ENCODE results near the gene PIK3R1.

The PIK3R1 gene

DNA sequence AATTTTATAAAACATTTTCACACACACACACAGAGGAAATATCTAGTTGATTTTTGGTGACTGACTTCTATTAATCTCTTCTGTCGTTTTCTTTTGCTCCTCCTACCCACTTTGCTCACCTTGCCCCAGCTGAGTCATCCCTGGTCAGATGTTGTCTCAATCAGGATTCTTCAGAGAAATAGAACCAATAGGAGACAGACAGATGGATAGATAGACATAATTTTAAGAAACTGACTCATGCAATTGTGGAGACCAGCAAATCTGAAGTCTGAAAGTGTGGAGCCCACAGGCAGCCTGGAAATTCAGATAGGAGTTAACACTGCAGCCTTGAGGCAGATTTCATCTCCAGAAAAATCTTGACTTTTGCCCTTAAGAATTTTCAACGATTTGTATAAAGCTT lies 37.0 kb upstream of the PIK3R1 start:
- Histone ChIP-seq H3K27me3 (ENCODE audit: control insufficient read depth in 5 of 5, insufficient read depth in 4 of 5, low read length in 5 of 5) (no peaks in the 10 kb centered on the region), H3K27ac (ENCODE audit: low read depth, low read length) (no peak overlapping the region), H3K4me3 (ENCODE audit: low read depth in 1 of 5, low read length in 5 of 5) (no peak overlapping the region), H3K4me1 (ENCODE audit: control insufficient read depth in 5 of 5, insufficient read depth in 5 of 5, low read length in 5 of 5) (peaks cover 0 to 2% (median 0%) of the 10 kb centered on the region in 5 donors), H3K9ac (ENCODE audit: low read length in 5 of 5) (no peak overlapping the region), H3K36me3 (ENCODE audit: control insufficient read depth in 5 of 5, insufficient read depth in 5 of 5, low read length in 5 of 5) (no peaks in the 10 kb centered on the region), H3K9me3 (ENCODE audit: control insufficient read depth in 5 of 5, low read length in 5 of 5) (peaks cover 0 to 4% (median 0%) of the 10 kb centered on the region in 5 donors)

DNA sequence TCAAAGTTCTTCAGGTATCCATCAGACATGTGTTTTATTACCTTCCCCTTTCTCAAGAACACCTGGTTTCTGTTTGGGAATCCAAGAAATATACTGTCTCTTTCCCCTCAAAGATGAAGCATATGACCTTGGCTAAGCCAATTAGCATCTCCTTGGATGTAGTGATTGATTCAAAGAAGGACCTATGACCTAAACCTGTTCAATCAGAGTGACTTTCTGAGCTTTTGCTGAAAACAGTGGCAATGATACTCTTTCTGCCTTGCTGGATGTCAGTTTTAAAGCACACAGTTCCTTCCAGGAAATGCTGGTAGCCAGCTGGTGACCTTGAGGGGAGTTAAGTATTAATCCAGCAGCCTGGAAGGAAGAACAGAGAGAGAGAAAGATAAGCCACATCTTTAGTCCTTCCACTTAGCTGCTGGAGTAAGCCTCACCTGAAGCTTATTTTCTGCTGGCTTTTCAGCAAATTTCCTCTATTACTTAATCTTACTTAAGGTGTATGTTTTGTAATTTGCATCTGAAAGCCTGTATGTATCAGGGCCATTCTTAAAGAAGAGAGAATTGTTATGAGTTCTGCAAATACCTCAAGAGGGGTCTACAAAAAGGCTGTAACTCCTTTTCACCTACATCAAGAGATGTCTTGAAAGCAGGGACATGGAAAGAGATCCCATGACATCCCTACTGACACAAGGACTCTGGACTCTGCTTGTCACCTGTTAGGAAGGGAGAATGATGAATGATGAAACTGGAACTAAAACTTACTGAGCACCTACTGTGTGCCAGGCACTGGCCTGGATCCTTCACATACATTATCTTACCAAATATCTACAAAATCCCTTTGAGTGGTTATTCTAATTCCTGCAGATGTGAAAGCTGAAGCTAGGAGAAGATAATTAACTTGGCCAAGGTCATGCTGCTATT lies 35.2 kb upstream of the PIK3R1 start:
- Histone ChIP-seq H3K27me3 (ENCODE audit: control insufficient read depth in 5 of 5, insufficient read depth in 4 of 5, low read length in 5 of 5) (no peaks in the 10 kb centered on the region), H3K9me3 (ENCODE audit: control insufficient read depth in 5 of 5, low read length in 5 of 5) (peaks cover 0 to 4% (median 0%) of the 10 kb centered on the region in 5 donors), H3K4me3 (ENCODE audit: low read depth in 1 of 5, low read length in 5 of 5) (no peak overlapping the region), H3K4me1 (ENCODE audit: control insufficient read depth in 5 of 5, insufficient read depth in 5 of 5, low read length in 5 of 5) (no peaks in the 10 kb centered on the region), H3K9ac (ENCODE audit: low read length in 5 of 5) (no peak overlapping the region), H3K27ac (ENCODE audit: low read depth, low read length) (no peak overlapping the region), H3K36me3 (ENCODE audit: control insufficient read depth in 5 of 5, insufficient read depth in 5 of 5, low read length in 5 of 5) (no peaks in the 10 kb centered on the region)

DNA sequence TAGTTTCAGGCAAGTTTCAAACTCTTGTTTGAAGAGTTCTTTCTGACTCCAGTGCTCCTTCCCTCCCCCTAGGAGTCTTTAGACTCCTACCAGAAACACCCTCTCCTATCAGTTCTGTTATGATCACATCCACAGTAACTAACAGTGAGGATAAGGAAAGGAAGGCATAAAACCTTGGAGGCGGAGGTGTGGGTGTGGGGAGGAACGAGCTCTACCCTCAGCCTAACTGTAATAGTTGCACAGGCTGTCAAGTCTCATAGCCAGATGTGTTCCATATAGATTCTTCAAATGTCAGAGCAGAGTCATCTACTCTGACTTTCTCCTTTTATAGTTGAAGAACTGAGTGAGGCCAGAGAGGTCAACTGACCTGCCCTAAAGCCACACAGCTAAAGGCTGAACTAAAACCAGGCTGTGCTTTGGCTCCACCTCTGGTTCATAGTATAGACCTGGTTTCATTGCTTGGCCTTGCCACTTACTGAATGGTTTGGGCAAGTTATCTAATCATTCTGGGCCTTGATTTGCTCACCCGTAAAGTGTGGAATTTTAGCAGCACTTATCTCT lies 34.4 kb upstream of the PIK3R1 start:
- Histone ChIP-seq H3K27me3 (ENCODE audit: control insufficient read depth in 5 of 5, insufficient read depth in 4 of 5, low read length in 5 of 5) (no peaks in the 10 kb centered on the region), H3K36me3 (ENCODE audit: control insufficient read depth in 5 of 5, insufficient read depth in 5 of 5, low read length in 5 of 5) (no peaks in the 10 kb centered on the region), H3K9ac (ENCODE audit: low read length in 5 of 5) (no peak overlapping the region), H3K4me1 (ENCODE audit: control insufficient read depth in 5 of 5, insufficient read depth in 5 of 5, low read length in 5 of 5) (no peaks in the 10 kb centered on the region), H3K4me3 (ENCODE audit: low read depth in 1 of 5, low read length in 5 of 5) (no peak overlapping the region), H3K9me3 (ENCODE audit: control insufficient read depth in 5 of 5, low read length in 5 of 5) (peaks cover 0 to 4% (median 0%) of the 10 kb centered on the region in 5 donors), H3K27ac (ENCODE audit: low read depth, low read length) (no peak overlapping the region)

DNA sequence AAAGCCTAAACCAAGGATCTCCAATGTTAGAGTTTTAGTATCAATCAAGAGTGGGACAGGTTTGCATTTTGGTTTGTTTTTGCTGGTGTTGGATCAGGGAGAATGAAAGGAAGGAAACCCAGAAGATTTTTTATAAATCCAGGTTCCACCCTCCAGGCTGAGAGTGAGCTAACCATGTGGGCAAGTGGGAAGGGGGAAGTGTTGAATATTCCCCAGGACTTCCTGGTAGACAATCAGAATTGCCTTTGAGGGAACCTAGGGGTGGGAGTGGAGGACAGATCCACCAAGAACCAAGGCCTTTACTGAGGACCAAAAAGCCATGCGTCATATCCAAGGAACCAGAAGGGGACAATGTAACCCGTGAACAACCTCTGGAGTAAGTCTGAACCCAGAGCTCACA lies 33.5 kb upstream of the PIK3R1 start:
- Histone ChIP-seq H3K9ac (ENCODE audit: low read length in 5 of 5) (no peak overlapping the region), H3K9me3 (ENCODE audit: control insufficient read depth in 5 of 5, low read length in 5 of 5) (peaks cover 0 to 2% (median 0%) of the 10 kb centered on the region in 5 donors), H3K27me3 (ENCODE audit: control insufficient read depth in 5 of 5, insufficient read depth in 4 of 5, low read length in 5 of 5) (no peaks in the 10 kb centered on the region), H3K27ac (ENCODE audit: low read depth, low read length) (no peak overlapping the region), H3K36me3 (ENCODE audit: control insufficient read depth in 5 of 5, insufficient read depth in 5 of 5, low read length in 5 of 5) (no peaks in the 10 kb centered on the region), H3K4me1 (ENCODE audit: control insufficient read depth in 5 of 5, insufficient read depth in 5 of 5, low read length in 5 of 5) (no peaks in the 10 kb centered on the region), H3K4me3 (ENCODE audit: low read depth in 1 of 5, low read length in 5 of 5) (no peak overlapping the region)

DNA sequence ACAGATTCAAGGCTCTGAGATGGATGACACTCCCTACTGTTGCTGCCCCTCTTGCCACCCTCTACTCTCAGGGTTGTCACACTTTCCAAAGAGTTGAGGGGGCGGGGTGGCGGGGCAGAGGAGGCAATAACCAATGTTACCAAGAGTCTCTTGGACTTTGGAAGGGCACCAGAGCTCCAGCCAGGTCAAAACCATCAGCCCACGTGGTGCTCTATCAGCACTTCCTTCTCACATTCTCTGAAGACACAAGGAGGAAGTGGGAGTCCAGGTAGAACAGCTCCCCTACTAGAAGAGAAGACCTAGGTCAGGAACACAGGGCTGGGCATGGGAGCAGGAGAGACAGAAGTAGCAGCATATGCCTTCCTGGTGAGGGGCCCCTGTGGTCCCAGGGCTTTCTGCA lies 33.0 kb upstream of the PIK3R1 start:
- Histone ChIP-seq H3K4me1 (ENCODE audit: control insufficient read depth in 5 of 5, insufficient read depth in 5 of 5, low read length in 5 of 5) (no peaks in the 10 kb centered on the region), H3K9ac (ENCODE audit: low read length in 5 of 5) (no peak overlapping the region), H3K27ac (ENCODE audit: low read depth, low read length) (no peak overlapping the region), H3K27me3 (ENCODE audit: control insufficient read depth in 5 of 5, insufficient read depth in 4 of 5, low read length in 5 of 5) (no peaks in the 10 kb centered on the region), H3K36me3 (ENCODE audit: control insufficient read depth in 5 of 5, insufficient read depth in 5 of 5, low read length in 5 of 5) (no peaks in the 10 kb centered on the region), H3K9me3 (ENCODE audit: control insufficient read depth in 5 of 5, low read length in 5 of 5) (no peaks in the 10 kb centered on the region), H3K4me3 (ENCODE audit: low read depth in 1 of 5, low read length in 5 of 5) (no peak overlapping the region)

DNA sequence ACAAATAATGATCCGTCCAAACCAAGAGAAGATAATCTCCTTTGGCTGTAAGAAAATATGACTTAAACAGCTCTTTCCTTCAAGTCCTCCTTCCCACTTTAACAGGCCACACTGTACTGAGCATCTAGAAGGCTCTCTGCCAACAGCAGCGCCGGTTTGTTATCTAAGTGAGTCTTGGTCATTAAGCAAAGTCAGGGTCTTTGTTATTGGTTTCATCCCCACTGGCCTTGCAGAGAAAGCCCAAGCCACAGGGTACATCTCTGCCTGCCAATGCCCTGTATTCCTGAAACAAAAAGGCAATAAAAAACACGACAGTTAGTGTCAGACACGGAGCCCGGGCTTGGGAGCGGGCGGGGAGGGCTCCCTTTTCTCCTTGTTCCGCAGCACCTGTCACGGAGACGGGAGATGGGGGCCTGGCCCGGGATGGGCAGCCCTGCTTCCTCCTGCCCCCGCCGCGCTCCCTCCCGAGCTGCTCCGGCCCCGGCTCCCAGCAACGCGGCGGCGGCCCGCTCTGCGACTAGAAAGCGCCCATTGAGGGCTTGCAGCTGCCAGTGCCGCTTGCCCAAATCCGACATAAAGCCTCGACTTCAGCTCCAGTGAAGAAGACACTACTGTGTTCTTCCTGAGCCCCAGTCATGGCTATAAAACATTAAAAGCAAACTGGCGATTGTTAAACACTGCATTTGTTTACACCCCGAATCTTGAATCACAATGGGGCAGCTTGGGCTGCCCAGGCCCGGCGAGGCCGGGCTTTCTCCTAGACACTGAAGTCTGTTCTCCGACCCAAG lies 28.1 kb upstream of the PIK3R1 start:
- no peaks in the 10 kb centered on the region for H3K9me3 ChIP-seq (ENCODE audit: control insufficient read depth in 5 of 5, low read length in 5 of 5)
- peaks cover 0 to 2% (median 0%) of the 10 kb centered on the region in 5 donors for H3K4me1 ChIP-seq (ENCODE audit: control insufficient read depth in 5 of 5, insufficient read depth in 5 of 5, low read length in 5 of 5)
- no peak overlapping the region for H3K4me3 ChIP-seq (ENCODE audit: low read depth in 1 of 5, low read length in 5 of 5)
- no peak overlapping the region for H3K27ac ChIP-seq (ENCODE audit: low read depth, low read length)
- no peaks in the 10 kb centered on the region for H3K27me3 ChIP-seq (ENCODE audit: control insufficient read depth in 5 of 5, insufficient read depth in 4 of 5, low read length in 5 of 5)
- no peaks in the 10 kb centered on the region for H3K36me3 ChIP-seq (ENCODE audit: control insufficient read depth in 5 of 5, insufficient read depth in 5 of 5, low read length in 5 of 5)
- no peak overlapping the region for H3K9ac ChIP-seq (ENCODE audit: low read length in 5 of 5)

DNA sequence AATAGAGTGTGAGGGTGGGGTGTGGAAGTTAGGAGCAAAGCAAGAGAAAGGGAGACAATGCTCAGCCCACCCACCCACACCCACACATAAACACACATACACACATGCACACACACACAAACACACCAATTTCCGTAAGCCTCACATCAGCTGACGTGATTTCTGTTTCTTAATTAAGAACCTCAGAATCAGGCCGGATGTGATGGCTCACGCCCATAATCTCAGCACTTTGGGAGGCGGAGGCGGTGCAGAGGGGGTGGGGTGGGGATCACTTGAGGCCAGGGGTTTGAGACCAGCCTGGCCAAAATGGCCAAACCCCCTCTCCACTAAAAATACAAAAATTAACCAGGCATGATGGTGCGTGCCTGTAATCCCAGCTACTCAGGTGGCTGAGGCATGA lies 26.4 kb upstream of the PIK3R1 start:
- Histone ChIP-seq H3K4me1 (ENCODE audit: control insufficient read depth in 5 of 5, insufficient read depth in 5 of 5, low read length in 5 of 5) (peaks cover 0 to 7% (median 4%) of the 10 kb centered on the region in 5 donors), H3K27ac (ENCODE audit: low read depth, low read length) (no peak overlapping the region), H3K27me3 (ENCODE audit: control insufficient read depth in 5 of 5, insufficient read depth in 4 of 5, low read length in 5 of 5) (no peaks in the 10 kb centered on the region), H3K4me3 (ENCODE audit: low read depth in 1 of 5, low read length in 5 of 5) (no peak overlapping the region), H3K9ac (ENCODE audit: low read length in 5 of 5) (no peak overlapping the region), H3K36me3 (ENCODE audit: control insufficient read depth in 5 of 5, insufficient read depth in 5 of 5, low read length in 5 of 5) (no peaks in the 10 kb centered on the region), H3K9me3 (ENCODE audit: control insufficient read depth in 5 of 5, low read length in 5 of 5) (no peaks in the 10 kb centered on the region)

DNA sequence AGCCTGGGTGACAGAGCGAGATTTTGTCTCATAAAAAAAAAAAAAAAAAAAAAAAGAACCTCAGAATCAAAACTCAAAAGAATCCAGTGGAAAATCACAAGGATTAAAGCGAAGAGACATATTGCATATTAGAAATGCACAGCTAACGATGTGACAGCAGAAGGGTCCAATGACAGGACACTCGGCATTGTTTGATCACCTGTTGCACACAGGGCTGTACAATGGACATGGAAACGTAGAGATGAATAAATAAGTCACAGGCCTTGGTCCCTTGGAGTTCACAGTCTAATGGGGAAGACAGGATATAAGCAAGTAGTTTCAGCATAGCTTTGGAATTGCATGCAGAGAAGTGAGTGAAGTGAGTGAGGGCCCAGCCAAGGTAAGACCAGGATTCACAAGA lies 25.9 kb upstream of the PIK3R1 start:
- no peaks in the 10 kb centered on the region for H3K36me3 ChIP-seq (ENCODE audit: control insufficient read depth in 5 of 5, insufficient read depth in 5 of 5, low read length in 5 of 5)
- no peak overlapping the region for H3K27ac ChIP-seq (ENCODE audit: low read depth, low read length)
- H3K9me3 ChIP-seq (ENCODE audit: control insufficient read depth in 5 of 5, low read length in 5 of 5) = no peaks in the 10 kb centered on the region
- H3K4me1 ChIP-seq (ENCODE audit: control insufficient read depth in 5 of 5, insufficient read depth in 5 of 5, low read length in 5 of 5) = peaks cover 0 to 7% (median 4%) of the 10 kb centered on the region in 5 donors
- no peak overlapping the region for H3K9ac ChIP-seq (ENCODE audit: low read length in 5 of 5)
- no peaks in the 10 kb centered on the region for H3K27me3 ChIP-seq (ENCODE audit: control insufficient read depth in 5 of 5, insufficient read depth in 4 of 5, low read length in 5 of 5)
- no peak overlapping the region for H3K4me3 ChIP-seq (ENCODE audit: low read depth in 1 of 5, low read length in 5 of 5)

DNA sequence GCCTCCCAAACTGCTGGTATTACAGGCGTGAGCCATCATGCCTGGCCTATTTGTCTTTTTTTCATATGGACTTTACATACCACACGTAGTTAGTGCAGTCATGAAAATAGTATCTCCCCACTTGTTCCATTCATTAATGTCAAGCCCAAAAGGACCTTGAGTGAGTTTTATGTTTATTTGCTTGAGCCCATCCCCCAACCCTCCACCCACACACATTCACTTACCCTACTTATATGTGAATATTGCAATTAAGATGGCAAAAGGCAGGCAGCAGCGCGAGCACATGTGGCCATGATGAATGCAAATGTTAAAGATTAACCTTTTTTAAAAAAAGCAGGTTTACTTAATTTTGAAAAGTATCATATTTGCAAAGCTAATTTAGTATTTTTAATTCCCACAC lies 24.9 kb upstream of the PIK3R1 start:
- no peak overlapping the region for H3K4me3 ChIP-seq (ENCODE audit: low read depth in 1 of 5, low read length in 5 of 5)
- H3K27me3 ChIP-seq (ENCODE audit: control insufficient read depth in 5 of 5, insufficient read depth in 4 of 5, low read length in 5 of 5) = no peaks in the 10 kb centered on the region
- H3K36me3 ChIP-seq (ENCODE audit: control insufficient read depth in 5 of 5, insufficient read depth in 5 of 5, low read length in 5 of 5) = no peaks in the 10 kb centered on the region
- no peak overlapping the region for H3K9ac ChIP-seq (ENCODE audit: low read length in 5 of 5)
- H3K27ac ChIP-seq (ENCODE audit: low read depth, low read length) = no peak overlapping the region
- H3K4me1 ChIP-seq (ENCODE audit: control insufficient read depth in 5 of 5, insufficient read depth in 5 of 5, low read length in 5 of 5) = peaks cover 0 to 7% (median 4%) of the 10 kb centered on the region in 5 donors
- no peaks in the 10 kb centered on the region for H3K9me3 ChIP-seq (ENCODE audit: control insufficient read depth in 5 of 5, low read length in 5 of 5)
